GM18909 (cell line): ENCODE data around the gene HAX1.
"Not testable (repeated sequence)": the region's sequence is repeated elsewhere in the genome, so short reads cannot be mapped to it uniquely, and the experiment has no call there.

ENCODE experiments used
- ATAC-seq: cut with Tn5 transposase; IDR thresholded peaks from one replicate; pipeline ENCODE4 v1.9.1; 2021; ENCODE audit warnings: mild to moderate bottlenecking; ENCODE audit not compliant: unreplicated experiment, poor library complexity

The HAX1 gene

DNA sequence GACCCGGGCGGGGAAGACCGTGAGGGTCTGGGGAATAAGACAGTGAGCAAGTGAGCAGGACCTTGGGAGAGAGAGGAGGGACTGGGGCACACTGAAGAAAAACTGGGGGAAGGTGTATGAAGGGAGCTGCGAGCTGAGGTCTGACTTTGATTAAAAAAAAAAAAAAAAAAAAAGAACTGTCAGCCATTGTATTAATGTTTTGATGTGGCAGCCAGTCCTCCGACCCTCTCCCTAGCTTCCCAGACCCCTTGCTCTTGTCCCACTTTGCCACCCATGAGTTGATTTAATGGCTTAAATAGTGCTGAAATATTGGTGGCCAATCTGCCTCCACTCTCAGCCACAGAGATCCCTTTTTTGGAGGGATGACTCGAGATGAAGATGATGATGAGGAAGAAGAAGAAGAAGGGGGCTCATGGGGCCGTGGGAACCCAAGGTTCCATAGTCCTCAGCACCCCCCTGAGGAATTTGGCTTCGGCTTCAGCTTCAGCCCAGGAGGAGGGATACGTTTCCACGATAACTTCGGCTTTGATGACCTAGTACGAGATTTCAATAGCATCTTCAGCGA lies 652 bp downstream of the HAX1 start:
- no peak for ATAC-seq

DNA sequence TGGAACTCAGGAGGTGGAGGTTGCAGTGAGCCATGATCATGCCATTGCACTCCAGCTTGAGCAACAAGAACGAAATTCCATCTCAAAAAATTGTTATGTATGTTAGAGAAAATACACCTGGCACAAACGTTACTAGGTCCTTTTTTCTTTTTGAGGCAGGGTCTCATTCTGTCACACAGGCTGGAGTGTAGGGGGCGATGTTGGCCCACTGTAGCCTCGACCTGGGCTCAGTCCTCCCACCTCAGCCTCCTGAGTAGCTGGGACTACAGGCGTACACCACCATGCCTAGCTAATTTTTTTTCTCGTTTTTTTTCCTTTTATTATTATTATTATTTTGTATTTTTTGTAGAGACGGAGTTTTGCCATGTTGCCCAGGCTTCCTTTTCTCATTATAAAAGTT lies 4.4 kb downstream of the HAX1 start:
- no peak for ATAC-seq

DNA sequence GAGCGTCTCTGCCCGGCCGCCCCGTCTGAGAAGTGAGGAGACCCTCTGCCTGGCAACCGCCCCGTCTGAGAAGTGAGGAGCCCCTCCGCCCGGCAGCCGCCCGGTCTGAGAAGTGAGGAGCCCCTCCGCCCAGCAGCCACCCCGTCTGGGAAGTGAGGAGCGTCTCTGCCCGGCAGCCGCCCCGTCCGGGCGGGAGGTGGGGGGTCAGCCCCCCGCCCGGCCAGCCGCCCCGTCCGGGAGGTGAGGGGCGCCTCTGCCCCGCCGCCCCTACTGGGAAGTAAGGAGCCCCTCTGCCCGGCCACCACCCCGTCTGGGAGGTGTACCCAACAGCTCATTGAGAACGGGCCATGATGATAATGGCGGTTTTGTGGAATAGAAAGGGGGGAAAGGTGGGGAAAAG lies 15.2 kb downstream of the HAX1 start:
- ATAC-seq, result not testable (repeated sequence)

DNA sequence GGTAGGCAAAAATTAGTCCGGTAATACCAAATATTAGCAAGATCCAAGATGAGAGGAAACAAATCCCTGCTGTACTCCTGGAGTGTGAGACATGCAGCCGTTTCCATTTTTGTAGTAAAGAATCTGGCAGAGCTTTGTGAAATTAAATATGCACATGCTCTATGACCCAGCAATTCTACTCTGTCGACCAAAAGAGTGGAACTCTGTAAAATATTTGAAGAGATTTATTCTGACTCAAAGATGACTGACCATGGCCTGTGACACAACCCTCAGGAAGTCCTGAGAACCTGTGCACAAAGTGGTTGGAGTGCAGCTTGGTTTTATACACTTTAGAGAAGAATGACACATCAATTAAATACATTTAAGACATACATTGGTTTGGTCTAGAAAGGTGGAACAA lies 16.2 kb downstream of the HAX1 start:
- no peak for ATAC-seq

DNA sequence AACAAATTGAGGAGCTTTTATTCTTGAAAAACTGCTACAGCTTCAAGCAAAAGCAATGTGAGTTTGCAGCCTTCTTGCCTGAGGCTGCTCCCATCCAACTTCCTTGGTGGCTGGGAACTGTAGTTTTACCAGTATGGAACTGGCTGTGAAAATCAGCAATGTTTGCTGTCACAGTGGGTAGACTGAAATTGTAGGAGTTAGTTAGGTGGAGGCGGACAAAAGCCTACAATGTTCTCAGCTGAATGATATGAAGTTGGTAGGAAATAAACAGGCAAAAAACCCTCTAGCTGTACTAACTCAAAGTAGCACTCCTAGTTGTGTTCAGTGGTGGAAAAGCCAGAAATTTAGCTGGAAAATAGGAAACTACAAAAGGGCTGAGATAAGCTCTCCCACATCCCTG lies 18.5 kb downstream of the HAX1 start:
- ATAC-seq, result no peak

DNA sequence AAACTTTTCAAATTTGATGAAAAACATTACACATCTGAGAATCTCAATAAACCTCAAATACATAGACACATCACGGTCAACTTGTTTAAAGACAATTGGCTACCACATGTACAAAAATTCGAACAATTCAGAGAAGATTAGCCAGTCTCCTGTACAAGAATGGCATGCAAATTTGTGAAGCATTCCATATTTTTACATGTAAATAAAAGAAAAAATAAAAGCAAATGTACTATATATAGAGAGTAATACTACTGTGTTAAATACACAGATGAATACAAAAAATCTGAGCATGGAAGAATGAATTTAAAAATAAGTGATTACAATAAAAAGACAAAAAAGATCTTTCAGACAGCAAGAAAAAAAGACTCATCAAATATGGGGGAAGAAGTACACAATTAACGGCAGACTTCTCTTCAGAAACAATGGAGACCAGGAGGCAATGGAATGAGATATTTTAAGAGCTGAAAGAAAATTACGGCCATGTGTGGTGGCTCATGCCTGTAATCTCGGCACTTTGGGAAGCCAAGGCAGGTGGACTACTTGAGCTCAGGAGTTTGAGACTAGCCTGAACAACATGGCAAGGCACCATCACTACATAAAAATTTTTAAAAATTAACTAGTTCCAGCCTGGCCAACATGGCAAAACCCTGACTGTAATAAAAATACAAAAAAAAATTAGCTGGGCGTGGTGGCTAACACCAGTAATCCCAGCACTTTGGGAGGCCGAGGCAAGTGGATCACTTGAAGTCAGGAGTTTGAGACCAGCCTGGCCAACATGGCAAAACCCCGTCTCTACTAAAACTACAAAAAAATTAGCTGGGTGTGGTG lies 23.2 kb downstream of the HAX1 start:
- no peak for ATAC-seq

DNA sequence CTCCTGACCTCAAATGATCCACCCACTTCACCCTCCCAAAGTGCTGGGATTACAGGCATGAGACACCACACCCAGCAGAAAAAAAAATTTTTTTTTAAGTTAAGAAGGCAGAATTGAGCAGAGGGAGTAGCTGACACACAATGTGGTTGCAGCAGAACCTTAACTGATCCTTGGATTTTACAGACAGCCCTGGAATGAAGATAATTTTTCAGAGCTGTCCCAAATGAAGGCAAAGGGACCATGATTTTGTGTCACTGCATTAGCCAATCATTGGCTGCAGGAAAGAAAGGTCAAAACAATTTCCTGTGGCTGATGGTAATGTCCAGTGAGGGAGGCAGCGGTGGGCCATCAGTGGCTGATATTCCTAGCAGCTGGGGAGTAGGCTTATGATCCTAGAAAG lies 29.2 kb downstream of the HAX1 start:
- ATAC-seq, result no peak

DNA sequence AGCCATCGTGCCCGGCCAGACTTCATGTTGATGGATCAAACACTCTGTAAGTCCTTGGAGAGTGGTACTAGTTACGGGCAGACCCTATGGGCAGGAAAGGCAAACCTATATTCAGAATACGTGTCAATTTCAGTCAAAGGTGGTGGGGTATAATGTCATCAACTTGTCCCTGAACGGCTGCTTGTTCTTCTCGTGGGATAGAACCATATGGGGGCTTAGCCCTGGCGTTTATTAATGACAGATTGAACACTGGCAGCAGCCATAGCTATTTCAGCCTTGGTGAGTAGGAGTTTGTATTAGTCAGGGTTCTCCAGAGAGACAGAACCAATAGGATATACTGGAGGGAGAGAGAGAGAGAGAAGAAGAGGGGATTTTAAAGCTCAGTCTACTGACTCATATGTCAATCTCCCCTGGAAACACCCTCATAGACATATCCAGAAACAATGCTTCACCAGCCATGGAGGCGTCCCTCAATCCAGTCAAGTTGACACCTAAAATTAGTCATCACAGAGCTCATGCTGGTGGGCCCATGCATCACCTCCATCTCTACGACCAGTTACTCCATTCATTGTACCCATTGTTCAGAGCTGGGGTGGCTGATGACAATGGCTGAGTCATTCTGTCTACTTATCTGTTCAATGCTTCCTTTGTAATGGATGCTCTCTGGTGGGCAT lies 32.4 kb downstream of the HAX1 start:
- no peak for ATAC-seq

DNA sequence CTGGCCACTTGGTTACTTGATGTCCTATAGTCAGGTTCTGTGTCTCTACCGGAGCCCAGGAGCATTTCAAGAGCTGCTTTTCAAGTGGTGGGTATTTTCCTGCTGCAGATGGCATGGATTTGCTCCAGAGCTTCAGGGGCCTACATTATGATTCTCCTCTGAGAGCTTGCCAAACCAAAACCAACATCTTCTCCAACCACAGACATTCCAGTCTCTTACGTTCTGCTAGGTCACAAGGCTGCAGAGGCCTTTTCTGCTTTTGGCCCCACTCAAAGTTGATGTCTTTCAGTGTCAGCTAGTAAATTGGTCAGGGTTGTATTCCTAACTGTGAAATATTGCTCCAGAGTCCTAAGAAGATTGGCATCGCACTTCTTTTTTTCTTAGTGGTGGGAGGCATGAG lies 33.7 kb downstream of the HAX1 start:
- no peak for ATAC-seq

DNA sequence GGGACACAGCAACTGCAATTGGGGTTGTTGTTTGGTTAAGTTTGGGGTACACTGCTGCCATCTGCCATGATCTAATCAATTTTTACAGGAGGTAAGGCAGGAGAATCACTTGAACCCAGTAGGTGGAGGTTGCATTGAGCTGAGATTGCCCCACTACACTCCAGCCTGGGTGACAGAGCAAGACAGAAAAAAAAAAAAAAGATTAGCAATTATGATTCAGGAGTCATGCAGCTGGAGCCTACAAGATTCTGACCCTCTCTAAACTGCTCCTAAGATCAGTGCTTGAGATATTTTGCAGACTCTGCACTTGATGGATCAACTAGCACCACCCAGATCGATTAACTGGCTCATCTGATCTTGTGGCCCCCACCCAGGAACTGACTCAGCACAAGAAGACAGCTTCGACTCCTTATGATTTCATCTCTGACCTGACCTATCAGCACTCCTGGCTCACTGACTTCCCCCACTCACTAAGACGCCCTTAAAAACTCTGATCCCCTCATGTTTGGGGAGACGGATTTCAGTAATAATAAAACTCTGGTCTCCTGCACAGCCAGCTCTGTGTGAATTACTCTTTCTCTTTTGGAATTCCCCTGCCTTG lies 35.3 kb downstream of the HAX1 start:
- not testable (repeated sequence) for ATAC-seq

DNA sequence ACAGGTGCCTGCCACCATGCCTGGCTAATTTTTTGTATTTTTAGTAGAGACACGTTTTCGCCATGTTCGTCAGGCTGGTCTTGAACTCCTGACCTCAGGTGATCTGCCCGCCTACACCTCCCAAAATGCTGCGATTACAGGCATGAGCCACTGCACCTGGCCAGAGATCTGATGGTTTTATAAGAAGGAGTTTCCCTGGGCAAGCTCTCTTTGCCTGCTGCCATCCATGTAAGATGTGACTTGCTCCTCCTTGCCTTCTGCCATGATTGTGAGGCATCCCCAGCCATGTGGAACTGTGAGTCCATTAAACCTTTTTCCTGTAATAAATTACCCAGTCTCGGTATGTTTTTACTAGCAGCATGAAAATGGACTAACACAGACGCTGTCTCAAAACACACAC lies 36.7 kb downstream of the HAX1 start:
- ATAC-seq, result not testable (repeated sequence)

DNA sequence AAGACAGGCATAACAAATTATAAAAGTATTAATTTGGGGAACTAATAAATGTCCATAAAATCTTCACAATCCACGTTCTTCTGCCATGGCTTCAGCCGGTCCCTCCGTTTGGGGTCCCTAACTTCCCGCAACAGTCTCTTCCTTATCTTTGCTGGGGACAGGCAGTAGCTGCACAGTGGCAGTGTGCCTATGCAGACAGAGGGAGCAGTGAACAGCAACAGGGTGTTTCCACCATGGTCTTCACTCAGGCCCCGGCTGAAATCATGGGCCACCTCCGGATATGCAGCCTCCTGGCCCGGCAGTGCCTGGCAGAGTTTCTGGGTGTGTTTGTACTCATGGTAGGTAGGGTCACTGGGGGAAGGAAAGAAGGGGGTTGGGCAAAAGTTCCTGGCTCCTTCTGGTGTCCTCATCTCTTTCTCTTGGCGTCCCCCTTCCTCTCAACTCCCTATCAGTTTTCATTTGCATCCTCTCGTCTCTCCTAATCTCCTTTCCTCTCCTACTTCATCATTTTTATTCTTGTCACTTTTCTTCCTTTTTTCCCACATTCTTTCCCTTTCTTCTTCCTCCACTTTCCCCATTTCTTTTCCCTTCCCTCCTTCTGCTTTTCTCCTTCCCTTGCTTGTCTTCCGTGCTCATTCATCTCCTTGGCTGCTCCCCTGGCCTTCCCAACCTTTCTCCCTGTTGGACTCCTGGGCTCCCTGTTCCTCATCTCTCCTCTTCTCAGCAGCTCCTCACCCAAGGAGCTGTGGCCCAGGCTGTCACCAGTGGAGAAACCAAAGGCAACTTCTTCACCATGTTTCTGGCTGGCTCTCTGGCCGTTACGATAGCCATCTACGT lies 40.0 kb downstream of the HAX1 start:
- not testable (repeated sequence) for ATAC-seq

DNA sequence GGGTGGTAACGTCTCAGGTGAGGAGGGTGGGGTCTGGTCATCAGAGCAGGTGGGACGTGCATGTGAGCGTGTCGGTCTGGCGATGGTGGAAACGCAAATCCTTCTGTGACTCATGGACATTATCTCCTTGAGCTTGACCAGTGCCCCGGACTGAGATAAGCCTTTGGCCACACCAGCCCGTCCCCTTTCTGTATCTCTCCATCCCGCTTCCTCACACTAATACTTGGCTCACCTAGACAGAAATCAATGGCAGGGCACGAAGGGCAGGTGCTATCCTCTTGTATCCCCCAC lies 40.6 kb downstream of the HAX1 start:
- ATAC-seq, result no peak

DNA sequence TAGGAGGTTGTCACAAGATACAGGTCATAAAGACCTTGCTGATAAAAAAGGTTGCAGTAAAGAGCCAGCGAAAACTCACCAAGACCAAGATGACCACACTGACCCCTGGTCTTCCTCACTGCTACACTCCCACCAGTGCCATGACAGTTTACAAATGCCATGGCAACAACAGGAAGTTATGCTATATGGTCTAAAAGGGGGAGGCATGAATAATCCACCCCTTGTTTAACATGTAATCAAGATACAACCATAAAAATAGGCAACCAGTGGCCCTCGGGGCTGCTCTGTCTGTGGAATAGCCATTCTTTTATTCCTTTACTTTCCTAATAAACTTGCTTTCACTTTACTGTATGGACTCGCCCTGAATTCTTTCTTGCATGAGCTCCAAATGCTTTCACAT lies 41.8 kb downstream of the HAX1 start:
- ATAC-seq, result not testable (repeated sequence)

DNA sequence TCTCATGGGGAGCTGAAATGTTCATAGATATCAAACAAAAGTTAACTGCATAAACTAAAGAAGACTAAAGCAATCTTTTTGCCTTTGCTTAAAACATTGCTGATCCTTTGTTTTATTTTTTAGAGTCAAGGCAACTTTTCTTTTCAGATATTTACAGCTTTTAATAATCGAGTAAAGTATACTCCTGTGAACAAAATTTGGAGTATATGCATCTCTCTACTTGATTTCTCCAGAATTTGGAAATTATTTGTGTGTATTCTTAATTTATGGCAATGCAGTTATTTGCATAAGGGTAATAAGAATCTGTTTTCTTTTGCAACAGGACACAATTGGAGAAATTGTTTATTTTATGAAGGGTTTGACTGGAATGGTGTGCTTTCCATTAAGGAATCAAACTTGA lies 44.3 kb downstream of the HAX1 start:
- no peak for ATAC-seq

DNA sequence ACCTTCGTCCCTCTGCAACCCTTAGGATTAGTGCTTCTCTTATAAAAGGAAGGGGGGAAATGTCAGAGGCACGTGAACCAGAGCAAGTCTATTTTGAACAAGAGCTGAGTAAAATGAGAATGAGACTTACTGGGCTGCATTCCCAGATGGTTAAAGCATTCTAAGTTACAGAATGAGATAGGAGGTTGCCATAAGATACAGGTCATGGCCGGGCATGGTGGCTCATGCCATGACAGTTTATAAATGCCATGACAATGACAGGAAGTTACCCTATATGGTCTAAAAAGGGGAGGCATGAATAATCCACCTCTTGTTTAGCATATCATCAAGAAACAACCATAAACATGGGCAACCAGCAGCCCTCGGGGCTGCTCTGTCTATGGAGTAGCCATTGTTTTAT lies 46.0 kb downstream of the HAX1 start:
- no peak for ATAC-seq

DNA sequence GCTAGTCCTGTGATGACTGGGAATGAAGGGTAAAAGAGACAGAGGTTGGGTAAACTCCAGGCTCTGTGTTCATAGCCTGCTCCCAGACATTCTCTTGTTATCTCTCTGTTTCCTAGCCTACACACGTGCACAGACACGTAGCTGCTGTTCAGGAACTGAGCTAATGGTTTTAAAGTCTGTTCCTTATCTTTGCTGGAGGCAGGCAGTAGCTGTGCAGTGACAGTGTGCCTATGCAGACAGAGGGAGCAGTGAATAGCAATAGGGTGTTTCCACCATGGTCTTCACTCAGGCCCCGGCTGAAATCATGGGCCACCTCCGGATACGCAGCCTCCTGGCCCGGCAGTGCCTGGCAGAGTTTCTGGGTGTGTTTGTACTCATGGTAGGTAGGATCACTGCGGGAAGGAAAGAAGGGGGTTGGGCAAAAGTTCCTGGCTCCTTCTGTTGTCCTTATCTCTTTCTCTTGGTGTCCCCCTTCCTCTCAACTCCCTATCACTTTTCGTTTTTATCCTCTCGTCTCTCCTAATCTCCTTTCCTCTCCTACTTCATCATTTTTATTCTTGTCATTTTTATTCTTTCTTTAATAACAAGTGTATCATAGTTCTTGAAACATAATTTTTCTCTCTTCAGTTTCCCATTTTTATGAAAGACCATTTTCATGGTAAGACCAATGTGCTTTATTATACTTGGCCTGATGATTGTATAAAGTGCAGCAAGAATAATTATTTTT lies 48.6 kb downstream of the HAX1 start, which contains the start of gene AQP10:
TSS of gene AQP10 (plus strand) at position 212 of the 727 bp plus-strand sequence. CDS start at position 275, 63 bp downstream.
- no peak for ATAC-seq

DNA sequence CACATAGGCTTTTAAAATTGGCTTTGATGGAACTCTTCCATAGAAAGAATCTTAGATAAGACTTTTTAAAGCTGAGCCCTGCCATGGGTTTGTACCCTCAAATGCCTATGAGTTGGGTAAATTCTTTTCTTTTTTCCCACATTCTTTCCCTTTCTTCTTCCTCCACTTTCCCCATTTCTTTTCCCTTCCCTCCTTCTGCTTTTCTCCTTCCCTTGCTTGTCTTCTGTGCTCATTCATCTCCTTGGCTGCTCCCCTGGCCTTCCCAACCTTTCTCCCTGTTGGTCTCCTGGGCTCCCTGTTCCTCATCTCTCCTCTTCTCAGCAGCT lies 49.1 kb downstream of the HAX1 start:
- not testable (repeated sequence) for ATAC-seq

DNA sequence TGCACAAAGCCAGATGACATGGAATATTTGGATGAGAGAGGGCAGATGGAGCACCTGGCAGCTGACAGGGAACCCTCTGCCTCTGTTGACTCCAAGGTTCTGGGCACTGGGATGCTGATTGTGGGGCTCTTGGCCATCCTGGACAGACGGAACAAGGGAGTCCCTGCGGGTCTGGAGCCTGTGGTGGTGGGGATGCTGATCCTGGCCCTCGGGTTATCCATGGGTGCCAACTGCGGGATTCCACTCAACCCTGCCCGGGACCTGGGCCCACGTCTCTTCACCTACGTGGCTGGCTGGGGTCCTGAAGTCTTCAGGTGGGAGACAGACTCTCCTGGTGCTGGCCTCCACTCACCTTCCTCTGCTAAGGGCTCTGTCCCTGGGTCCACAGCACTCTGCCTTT lies 51.1 kb downstream of the HAX1 start:
- ATAC-seq, result no peak

DNA sequence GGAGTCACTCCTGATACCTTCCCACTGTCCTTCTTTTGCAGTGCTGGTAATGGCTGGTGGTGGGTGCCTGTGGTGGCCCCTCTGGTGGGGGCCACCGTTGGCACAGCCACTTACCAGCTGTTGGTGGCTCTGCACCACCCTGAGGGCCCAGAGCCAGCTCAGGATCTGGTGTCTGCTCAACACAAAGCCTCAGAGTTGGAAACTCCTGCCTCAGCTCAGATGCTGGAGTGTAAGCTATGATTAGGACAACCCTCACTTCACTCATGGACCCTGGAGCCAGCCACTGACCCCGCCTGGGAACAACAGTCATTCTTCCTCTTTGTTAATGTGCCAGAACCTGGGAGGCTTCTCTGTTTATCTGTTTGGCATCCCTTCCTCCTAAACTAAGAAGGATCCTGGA lies 51.8 kb downstream of the HAX1 start:
- no peak for ATAC-seq
